GM19023 (cell line): ENCODE measurements around the gene PRSS38.

Experiments used
- ATAC-seq: cut with Tn5 transposase; IDR thresholded peaks from one replicate; pipeline ENCODE4 v1.9.1; 2021; ENCODE audit warnings: mild to moderate bottlenecking, moderate library complexity; ENCODE audit not compliant: unreplicated experiment

The PRSS38 gene

GRCh38 chr1:227815468-227816409 is at the start of gene PRSS38:
PRSS38 (plus strand) TSS chr1:227815675; CDS start chr1:227815717, 42 bp downstream.
- no peak for ATAC-seq

DNA sequence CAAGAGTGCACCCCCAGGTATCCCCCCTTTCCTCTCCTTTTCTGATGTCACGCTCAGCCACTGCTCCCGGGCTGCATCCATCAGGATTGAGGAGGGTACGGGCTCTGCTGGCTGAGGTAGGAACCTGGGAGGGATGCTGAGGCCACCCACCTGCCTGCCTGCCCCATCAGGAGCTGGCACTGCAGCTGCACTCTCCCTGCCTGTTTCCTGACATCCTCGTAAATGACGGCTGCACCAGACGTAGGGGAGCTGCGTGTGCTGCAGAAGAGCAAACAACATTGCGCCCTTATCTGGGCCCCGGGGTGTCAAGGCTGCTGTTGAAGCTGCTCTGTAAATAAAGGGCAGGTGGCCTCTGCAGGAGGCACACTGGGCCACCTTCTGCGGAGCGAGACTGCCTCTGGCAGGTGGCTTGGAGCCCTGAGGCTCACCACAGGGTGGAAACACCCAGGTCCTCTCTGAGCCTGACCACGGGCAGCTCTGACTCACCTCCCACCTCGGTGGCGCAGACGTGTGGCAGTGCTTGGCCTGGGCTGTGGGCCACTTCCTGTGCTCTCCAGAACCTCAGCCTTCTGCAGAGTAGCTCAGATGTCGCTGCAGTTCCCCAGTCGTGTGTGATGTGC is 49.4 kb upstream of the PRSS38 start:
- ATAC-seq, result no peak

DNA sequence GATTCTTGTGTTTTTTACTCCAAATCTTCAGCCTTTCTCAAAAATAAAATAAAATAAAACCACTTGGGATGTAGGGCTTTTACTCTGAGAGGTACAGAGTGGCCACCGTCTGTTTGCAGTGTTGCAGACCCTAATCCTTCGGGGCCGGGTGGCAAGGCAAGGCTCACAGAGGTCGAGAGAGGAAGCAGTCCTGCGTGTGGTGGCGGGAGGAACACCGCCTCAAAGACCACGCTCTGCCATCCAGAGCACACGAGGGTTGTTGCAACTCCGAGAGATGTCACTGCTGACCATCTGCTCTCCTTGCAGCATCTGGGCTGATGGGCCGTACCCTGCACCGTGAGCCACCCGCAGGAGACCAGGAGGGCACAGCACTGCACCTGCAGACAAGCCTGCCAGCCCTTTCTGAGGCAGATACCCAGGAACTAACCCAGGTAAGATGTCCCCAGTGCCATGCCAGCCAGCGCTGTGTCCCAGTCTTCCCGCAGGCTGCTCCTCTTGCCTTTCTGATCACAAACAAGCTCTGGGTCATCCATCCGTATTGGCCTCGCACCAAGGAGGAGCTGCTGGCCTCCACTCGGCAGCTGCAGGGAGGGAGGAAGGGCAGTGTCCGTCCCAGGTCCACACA is 48.7 kb upstream of the PRSS38 start:
- ATAC-seq, result no peak

DNA sequence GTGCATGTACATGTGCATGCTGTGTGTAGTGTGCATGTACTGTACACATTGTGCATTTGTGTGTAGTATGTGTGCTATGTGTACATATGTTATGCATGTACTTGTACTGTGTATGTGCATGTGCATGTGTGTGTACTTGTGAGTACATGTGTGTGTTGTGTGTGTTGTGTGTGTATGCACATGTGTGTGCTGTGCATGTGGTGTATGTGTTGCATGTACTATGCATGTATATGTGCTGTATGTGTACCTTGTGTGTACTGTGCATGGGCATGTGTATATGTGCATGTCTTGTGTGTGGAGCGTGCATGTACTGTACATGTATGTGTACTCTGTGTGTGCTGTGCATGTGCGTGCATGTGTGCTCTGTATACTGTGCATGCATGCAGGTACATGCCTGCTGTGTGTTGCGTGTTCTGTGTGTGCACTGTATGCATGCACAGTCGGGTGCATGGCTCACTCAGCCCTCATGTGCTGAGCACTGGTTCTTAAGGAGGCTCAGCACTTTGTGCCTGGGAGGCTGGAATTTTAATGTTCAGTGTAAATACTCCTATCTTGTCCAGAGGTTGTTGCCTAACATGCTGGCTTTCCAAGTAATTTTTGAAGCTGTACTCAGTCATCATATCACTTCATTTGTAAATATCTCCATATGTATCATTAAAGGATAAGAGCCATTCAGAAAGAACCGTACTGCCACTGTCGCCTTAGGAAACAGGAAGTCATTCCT is 47.9 kb upstream of the PRSS38 start:
- no peak for ATAC-seq

GRCh38 chr1:227768125-227768439 is 47.4 kb upstream of the PRSS38 start:
- ATAC-seq, result no peak

- no peak for ATAC-seq
These were observed 46.8 kb upstream of the PRSS38 start for GRCh38 chr1:227768640-227769039.

- ATAC-seq, result no peak
These were observed 46.2 kb upstream of the PRSS38 start for GRCh38 chr1:227769047-227769935.

GRCh38 chr1:227769936-227770494 is 45.5 kb upstream of the PRSS38 start:
- no peak for ATAC-seq

DNA sequence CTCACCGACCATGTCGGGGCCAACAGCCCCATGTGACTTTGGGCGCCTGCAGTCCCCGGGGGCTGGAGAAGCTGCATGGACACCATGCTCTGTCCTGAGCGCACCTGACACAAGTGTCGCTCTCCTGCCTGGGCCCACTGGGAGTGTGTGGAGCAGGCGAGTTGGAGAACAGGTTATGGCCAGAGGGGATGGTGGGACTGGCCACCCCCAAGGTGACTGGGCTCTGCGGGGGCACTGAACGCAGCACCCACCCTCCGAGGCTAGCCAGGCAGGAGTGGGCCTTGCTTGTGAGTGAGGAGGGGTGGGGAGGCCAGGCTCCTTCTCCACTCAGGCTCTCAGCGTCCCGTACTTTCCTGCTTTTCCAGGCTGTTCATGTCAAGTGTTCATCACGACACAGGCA is 44.7 kb upstream of the PRSS38 start:
- ATAC-seq, result no peak

DNA sequence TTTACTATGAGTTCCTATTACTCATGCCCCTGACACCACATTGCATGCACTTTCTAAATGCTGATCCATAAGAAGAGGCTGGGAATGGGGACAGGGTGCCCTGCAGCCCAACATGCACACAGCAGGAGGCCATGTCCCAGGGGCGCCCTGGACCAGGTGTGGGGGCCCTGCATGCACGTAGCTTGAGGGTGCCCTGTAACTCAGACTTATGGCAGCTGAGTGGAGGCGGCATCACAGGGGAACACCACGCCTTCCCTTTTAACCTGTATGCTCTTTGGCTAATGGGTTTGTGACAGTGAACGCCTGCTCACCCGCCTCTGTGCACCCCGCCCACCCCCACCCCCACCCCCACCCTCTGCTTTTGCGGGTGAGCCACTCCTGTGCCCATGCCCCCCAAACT is 44.1 kb upstream of the PRSS38 start:
- no peak for ATAC-seq

- ATAC-seq, result no peak
These were observed 43.7 kb upstream of the PRSS38 start for GRCh38 chr1:227771771-227772170.

DNA sequence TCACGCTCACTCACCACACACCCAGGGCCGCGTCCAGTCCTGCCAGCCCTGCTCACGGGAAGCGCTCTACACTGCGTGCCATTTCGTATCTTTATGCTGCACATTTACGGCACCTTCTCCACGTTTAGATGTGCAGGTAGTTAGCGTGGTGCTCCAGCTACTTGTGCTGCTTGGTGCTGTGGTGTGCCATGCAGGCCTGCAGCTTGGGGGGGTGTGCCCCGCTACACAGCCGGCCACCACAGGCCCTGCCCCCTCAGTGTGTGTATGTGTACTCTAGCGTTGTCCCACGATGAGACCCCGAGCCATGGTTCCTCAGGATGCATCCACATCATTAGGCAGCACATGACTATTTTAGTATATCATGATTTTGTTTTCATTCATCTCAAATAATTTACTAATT is 41.9 kb upstream of the PRSS38 start:
- ATAC-seq, result no peak

- no peak for ATAC-seq
These were observed 41.3 kb upstream of the PRSS38 start for GRCh38 chr1:227774051-227774731.

- no peak for ATAC-seq
These were observed 40.4 kb upstream of the PRSS38 start for GRCh38 chr1:227774821-227775661.

- ATAC-seq, result no peak
These were observed 39.6 kb upstream of the PRSS38 start for GRCh38 chr1:227775841-227776240.

- ATAC-seq, result no peak
These were observed 39.1 kb upstream of the PRSS38 start for GRCh38 chr1:227776331-227776771.

GRCh38 chr1:227777156-227777555 is 38.3 kb upstream of the PRSS38 start:
- ATAC-seq, result no peak

DNA sequence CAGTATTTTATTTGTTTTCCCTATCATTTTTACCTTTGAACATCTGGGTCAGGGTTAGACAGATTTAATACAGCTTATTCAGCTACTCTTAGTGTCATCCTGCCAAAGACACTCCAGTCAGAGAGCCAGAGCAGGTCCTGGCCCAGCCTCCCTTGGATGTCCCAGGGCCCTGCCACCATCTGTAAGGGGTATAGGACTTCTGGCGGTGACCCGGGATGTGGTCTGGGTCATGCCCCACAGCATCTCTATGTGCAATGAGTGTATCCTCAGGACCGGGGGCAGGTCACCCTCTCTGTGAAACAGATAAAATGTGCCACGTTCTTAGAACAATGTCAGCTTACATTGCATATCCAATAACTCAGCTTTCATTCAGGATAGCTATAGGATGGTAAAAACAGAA is 37.8 kb upstream of the PRSS38 start:
- ATAC-seq, result no peak
